AG10803 (cell line): ENCODE data around the gene NUP93.

Experiments
- DNase-seq: peaks from one replicate; pipeline ENCODE4 v3.0.0; 2010; ENCODE audit warnings: low read depth
- H3K4me3 ChIP-seq: 2 replicates; pipeline ENCODE4 v1.5.1; 2011; ENCODE audit warnings: mild to moderate bottlenecking, low read length, control low read depth
- TF ChIP-seq, protein P1 (sequence below): conservative IDR thresholded peaks from 2 replicates; pipeline ENCODE4 v1.5.1; 2011; ENCODE audit warnings: mild to moderate bottlenecking, low read length, control low read depth, inconsistent platforms

NUP93 gene

DNA sequence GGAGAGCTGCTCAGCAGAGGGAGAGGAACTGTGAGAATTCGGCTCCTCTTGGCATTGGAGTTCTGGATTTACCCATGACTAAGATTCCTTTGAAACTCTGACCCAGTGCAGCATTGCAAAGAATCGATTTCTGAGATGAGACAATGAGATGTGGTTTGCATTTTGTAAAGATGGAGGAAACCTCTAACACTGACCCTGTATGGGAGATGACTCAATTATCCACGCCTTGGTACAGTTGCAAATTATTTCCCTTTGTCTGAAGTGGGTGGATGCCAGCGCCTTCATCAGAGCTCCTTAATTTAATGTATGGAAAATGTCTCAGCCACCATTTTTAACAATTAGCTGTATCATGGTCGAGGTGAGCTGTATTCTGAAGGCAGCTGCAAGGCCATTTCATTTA lies 53.4 kb downstream of the NUP93 start:
- TF ChIP-seq, protein P1, sequence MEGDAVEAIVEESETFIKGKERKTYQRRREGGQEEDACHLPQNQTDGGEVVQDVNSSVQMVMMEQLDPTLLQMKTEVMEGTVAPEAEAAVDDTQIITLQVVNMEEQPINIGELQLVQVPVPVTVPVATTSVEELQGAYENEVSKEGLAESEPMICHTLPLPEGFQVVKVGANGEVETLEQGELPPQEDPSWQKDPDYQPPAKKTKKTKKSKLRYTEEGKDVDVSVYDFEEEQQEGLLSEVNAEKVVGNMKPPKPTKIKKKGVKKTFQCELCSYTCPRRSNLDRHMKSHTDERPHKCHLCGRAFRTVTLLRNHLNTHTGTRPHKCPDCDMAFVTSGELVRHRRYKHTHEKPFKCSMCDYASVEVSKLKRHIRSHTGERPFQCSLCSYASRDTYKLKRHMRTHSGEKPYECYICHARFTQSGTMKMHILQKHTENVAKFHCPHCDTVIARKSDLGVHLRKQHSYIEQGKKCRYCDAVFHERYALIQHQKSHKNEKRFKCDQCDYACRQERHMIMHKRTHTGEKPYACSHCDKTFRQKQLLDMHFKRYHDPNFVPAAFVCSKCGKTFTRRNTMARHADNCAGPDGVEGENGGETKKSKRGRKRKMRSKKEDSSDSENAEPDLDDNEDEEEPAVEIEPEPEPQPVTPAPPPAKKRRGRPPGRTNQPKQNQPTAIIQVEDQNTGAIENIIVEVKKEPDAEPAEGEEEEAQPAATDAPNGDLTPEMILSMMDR = no peak
- no peak for DNase-seq
- no peak overlapping the region for H3K4me3 ChIP-seq

DNA sequence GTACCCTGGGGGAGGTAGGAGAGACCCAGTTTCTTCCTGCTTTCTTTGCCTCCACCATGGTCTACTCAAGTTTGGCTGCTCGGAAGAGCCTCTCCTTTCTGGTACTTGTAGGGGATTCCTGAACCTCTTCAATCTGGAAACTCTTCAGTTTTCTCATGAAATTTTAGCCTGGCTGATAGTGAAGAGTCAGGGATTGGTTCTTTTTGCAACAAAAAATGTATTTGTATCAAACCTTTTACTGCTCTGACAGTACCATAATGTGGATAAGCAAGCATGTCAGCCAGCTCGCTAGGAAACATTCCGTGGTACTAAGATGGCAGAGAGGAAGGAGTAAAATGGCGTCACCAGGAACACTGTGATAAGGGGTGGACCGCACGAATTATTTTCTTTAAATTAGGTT lies 55.4 kb downstream of the NUP93 start:
- no peak overlapping the region for H3K4me3 ChIP-seq
- TF ChIP-seq, protein P1 = no peak
- DNase-seq = no peak

DNA sequence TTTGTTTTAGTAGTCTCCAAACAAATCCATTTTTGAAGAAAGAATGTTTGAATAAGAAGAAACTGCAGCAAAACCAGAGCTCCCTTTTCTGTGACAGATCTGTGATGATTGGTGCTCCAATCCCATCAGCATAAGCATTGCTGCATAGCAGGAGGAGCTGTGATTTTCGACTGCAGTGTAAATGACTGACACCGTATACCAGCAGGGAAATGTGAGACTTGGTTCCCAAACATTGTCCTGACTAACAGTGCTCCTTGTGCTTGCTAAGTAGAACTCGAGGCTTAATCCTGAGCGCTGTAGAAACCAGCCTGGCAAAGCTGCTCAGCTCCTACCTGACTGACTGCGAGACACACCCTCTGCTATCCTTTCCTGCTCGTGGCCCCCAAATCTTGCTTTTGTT lies 57.2 kb downstream of the NUP93 start:
- DNase-seq = no peak
- H3K4me3 ChIP-seq = no peak overlapping the region
- TF ChIP-seq, protein P1 = no peak

DNA sequence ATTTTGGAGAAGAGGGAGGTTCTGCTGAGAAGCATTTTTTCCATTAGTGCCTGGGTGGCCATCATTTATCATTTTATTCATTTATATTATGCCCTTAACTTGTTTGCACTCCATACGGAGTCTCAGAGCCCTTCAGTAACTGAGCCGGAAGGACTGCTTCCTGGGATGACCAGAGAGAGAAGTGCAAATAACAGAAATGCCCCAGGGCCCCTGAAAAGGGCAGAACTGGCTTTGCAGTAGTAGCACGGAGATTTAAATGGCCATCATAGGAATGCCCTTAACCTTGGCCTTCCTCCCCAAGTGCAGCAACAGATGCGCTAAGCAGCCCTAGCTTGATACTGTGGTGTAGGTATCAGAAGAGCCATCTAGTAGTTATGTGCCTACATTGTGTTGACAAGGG lies 58.5 kb downstream of the NUP93 start:
- H3K4me3 ChIP-seq = no peak overlapping the region
- TF ChIP-seq, protein P1 = no peak
- no peak for DNase-seq

DNA sequence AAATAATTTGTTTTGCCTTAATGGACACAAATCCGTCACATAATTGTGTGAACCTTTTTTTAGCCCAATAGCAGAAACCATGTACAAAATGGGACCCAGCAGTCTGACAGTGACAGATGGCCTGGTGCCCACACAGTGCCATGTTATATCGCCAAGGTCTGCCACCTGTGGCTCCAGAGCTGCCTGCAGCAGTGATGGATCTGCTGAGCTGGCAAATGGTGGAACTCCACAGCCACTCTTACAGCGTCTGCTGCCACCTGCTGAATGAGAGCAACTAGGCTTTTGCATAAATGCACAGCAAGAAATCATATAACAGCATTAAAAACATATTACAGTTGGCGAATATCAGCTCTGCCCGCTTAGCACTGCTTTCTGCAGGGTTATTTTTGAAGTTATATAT lies 59.4 kb downstream of the NUP93 start:
- peak; percentile 42 for DNase-seq
- H3K4me3 ChIP-seq = no peak overlapping the region
- TF ChIP-seq, protein P1 = peak; percentile 51

DNA sequence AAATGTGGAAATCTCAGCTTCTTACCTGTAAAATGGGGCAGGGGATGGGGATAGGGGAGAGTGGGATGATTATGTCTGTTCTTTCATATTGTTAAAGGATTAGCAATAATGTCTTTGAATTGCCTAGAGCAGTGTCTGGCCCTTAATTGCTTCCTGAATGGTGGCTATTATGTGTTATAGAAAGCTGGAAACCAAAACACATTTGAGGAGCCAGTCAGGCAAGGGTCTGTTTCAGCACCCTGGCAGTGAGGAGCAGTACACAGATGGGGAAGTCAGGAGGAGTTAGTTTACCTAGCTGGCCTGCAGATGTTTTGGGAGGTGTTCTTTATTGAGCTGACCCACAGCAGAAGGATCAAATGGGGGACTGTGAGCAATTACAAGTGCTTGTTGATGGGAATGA lies 63.0 kb downstream of the NUP93 start:
- H3K4me3 ChIP-seq = no peak overlapping the region
- no peak for DNase-seq
- TF ChIP-seq, protein P1 = no peak

DNA sequence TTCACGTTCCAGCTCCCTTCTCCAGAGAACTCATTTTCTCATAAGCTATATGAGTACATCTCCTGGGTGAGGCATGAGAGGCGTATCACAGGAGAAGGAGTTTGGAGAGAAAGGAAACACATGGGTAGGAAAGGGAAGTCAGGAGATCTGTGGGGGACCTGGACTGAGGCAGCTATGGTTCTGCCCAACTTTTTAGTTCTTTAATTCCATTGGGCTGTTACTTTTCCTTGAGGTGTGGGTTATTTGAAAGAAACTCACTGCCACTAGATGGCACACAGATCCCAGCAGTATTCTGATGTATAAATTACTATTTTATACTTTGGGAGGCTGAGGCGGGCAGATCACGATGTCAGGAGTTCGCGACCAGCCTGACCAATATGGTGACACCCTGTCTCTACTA lies 63.6 kb downstream of the NUP93 start:
- TF ChIP-seq, protein P1 = peak; percentile 56
- DNase-seq = peak; percentile 41
- no peak overlapping the region for H3K4me3 ChIP-seq
